HG02973 (cell line): ENCODE measurements around the gene ATP6V1C2.
"Not testable (repeated sequence)": the region's sequence is repeated elsewhere in the genome, so short reads cannot be mapped to it uniquely, and the experiment has no call there.

ENCODE experiments used
- ATAC-seq: cut with Tn5 transposase; IDR thresholded peaks from one replicate; pipeline ENCODE4 v1.9.1; 2021; ENCODE audit warnings: moderate library complexity; ENCODE audit not compliant: unreplicated experiment

The ATP6V1C2 gene

GRCh38 chr2:10765461-10765860, 44.0 kb downstream of the ATP6V1C2 start:
- no peak for ATAC-seq

DNA sequence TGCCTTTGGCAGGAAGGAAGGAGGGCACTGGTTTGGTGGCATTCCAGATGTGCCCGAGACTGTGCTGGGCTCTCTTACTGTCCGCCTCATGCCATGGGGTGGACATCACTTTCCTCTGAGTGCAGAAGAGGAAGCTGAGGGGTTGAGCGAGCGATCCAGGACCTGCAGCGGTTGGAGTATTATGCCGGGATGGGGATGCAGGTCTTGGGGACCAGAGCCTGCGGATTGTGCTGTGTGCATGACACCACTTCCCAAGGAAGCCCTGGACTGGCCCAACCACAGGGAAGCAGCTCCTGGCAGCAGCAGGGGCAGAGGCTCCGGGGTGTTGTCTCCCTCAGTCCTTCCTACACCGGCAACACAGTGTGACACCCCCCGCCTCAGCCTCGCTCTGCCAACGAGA, 44.5 kb downstream of the ATP6V1C2 start:
- ATAC-seq, result no peak

DNA sequence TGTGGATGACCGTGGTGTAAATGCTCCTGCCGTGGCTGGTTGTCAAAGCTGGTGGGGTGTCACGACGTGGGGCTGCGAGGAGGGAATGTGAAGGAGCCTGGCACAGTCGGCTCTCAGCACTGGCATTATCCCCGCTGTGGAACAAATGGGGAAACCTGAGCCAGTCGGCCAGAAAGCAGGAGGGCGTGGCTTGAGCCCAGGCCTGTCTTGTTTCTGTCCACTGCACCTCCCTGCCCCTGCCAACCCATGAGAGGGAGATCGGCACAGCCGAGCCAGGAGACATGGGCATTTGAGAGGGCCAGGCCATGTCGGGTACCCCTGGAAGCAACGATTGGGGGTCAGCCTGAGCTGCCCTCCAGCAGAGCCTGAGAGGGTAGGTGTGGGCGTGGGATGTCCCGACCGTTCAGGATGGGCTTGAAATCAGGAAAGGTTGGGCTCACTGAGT, 46.7 kb downstream of the ATP6V1C2 start:
- ATAC-seq, result no peak

GRCh38 chr2:10770956-10771750, 49.7 kb downstream of the ATP6V1C2 start:
- ATAC-seq, result no peak

DNA sequence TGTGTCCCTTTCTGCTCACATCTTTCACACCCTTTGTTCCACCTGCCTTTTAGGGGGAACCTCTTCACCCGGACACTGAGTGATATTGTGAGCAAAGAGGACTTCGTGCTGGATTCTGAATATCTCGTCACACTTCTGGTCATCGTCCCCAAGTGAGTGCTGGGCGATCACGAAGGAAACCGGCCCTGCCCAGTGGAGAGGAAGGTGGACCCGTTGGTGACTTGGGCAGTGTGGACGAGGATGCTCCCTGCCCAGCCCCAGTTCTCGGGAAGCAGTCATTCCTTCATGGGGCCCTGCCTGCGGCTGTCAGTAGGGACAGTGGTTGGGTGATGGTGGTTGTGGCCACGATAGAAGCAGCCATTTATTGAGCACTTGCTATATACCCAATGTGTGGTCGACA, 50.4 kb downstream of the ATP6V1C2 start:
- ATAC-seq, result no peak

DNA sequence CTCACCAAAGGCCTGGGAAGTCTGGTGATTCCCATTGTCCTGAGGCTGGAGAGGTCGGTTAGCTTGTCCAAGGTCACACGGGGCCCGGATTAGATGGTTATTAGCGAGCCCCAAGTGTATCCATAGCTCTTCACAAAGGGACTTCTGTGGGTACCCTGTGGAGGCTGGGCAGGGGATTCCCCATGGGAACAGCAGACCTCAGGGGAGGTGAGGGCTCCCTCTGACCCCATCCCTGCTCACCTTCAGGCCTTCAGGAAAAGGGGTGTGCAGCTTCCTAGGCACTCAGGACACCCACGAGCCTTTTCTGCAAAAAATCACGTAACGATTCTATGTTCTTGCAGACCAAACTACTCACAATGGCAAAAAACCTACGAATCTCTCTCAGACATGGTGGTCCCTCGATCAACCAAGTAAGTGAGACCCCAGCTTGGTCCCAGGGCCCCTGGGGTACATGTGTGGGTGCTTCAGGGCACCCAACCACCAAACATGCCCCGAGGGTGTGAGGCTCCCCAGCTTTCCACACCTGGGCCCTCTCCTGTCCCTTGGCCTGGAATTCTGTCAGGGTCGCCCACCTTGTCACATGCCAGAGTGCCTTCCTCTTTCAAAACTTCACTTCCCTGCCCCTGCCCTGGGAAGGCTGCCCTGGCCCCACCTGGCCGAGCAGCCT, 50.9 kb downstream of the ATP6V1C2 start:
- no peak for ATAC-seq

GRCh38 chr2:10772868-10773215, 51.4 kb downstream of the ATP6V1C2 start:
- ATAC-seq, result no peak

- no peak for ATAC-seq
Observed at GRCh38 chr2:10773821-10774341, 52.5 kb downstream of the ATP6V1C2 start.

DNA sequence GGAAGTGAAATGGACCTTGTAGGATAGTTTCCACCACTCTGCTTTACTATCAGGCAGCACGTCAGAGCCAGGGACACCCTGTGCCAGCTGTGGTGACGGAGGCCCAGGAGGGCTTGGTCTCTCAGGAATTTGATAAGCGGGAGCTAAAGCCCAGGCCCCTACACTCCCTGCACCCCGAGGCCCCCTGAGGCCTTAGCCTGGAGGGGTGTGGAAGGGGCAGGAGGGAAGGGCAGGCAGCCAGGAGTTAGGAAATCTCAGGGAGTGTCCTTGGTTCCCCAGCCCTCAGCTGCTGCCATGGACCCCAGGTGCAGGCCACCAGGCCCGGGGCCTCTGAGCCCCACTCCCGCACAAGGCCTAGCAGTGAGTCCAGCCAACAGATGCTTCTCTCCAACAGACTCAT, 53.0 kb downstream of the ATP6V1C2 start:
- no peak for ATAC-seq

DNA sequence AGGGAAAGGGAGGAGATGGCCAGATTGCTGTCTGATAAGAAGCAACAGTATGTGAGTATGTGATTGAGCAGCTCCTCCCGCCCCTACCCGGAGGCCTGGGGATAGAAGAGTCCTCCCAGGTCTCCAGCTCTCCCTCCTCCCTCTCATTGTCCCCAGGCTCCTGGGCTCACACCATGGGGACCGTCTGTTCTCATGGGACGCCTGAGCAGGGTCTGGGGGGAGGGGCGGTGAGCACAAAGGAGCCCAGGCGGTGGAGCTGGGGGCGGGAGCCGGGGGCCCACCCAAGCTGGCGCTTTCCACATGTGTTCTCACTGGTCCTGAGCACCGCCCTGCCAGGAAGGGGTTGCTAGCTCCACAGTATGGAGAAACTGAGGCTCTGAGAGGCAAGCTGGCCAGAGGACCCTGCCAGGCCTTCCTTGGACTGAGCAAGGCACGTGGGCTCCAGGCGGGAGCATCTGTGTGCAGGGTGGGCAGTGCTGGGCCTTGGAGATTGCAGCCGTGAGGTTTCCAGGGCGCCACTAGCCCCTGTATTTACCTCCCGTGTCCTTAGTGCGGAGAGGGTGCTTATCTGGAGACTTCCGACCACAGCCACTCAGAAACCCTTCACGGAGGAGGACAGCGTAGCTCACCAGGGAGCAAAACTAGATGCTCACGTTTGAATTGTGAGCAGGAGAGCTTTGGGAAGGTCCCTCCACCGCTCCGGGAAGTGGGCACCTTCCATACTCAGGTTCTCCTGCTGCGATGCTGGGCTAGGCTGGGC, 53.8 kb downstream of the ATP6V1C2 start:
- no peak for ATAC-seq

DNA sequence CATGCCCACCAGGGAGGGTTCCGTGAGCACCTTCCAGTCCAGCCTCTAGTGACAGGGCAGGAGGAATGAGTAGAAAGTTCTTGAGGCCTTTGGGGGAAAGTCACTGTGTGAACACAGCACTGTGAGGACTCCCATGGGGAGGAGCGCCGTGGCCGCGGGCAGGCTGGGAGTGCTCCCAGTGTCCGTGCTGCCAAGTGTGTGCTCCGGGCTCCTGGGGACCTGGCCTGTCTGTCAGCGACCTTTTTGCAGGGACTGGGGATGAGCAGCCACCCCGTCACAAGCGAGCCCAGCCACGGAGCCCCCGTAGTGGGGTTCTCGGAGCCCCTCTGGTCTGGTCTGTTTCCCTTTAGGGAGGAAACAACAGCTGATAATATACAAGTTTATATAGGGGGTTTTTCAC, 54.4 kb downstream of the ATP6V1C2 start:
- no peak for ATAC-seq

DNA sequence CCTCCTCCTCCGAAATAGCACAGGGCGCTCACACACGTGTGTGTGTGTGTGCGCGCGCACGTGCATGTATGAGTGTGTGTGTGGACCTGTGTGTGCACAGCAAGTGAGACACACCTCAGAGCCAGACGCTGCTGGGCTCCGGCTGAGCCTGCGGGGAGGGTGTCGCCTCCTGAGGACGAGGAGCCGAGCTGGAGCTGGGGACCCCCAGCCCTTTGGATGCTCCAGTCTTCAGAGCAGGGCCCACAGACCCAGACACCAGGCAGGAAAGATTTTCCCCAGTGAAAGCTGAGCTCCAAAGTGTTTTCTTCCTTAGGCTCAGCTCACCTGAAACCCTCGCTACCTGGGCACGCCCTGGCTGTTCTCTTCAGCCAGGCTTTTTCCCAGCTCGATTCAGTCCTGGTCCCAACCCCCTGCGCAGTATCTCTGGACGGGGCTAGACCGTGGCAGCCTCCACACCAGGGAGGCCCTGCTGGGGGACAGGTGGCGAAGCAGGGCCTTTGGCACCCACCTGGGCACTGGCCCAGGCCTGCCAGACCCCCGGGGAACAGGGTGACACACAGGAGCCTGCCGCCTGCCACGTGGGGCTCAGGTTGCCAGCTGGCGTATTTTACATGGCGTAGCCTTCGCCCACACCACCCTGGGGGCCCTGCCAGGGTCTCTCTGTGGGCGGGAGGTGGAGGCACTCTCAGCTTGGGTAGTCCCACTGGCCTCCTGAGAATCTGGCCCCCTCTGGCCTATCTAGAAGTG, 55.0 kb downstream of the ATP6V1C2 start:
- no peak for ATAC-seq

GRCh38 chr2:10777111-10777841, 55.8 kb downstream of the ATP6V1C2 start:
- no peak for ATAC-seq

GRCh38 chr2:10777842-10778723, 56.7 kb downstream of the ATP6V1C2 start:
- ATAC-seq, result no peak

- ATAC-seq, result no peak
Observed at GRCh38 chr2:10778724-10779115, 57.3 kb downstream of the ATP6V1C2 start.

DNA sequence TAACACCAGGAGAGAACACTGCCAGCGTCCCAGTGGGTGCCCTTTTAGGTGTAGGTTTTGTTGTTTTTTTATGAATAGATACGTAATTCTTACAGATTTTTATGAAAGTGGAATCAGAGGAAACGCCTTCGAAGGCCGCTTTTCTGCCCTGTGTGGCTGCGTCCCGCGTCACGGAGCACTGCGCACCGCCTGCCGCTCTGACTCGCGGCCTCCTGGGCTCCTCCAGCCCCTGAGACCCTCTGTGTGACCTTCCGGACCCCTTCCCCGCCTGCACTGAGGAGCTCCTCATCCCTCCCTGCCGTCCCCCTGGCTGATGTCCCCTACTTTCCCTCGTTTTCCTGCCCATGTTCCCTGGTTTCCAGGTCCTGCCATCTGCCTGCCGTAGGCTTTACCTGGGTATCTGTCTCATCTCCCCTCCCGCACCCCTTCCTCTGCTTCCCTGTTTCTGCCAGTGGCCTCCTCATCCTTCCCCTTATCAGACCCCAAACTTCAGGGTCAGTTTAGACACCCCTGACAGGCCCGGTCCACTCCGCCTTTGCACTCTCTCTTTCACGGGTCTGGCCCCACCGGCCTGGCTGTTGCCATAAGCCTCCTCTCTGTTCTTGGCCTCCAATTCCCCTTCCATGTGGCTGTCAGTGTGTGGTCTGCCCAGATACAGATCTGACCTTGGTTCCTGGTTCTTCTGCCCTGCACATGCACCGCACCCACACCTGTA, 58.5 kb downstream of the ATP6V1C2 start:
- ATAC-seq, result no peak

GRCh38 chr2:10780491-10780820, 59.0 kb downstream of the ATP6V1C2 start:
- no peak for ATAC-seq

DNA sequence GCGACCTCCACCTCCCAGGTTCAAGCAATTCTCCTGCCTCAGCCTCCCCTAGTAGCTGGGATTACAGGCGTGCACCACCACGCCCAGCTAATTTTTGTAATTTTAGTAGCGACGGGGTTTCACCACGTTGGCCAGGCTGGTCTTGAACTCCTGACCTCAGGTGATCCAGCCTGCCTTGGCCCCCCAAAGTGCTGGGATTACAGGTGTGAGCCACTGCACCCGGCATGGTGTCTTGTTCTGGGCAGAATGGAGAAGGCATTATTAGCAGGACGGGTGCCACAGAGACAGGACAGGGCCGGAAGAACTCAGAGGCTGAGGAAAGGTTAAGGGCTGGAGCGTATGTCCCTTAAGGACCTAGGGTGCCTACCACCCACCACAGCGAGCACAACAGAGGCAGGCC, 59.4 kb downstream of the ATP6V1C2 start:
- not testable (repeated sequence) for ATAC-seq

- ATAC-seq, result no peak
Observed at GRCh38 chr2:10781746-10782145, 60.3 kb downstream of the ATP6V1C2 start.
